Measurements from ENCODE around the gene DNER.

DNA sequence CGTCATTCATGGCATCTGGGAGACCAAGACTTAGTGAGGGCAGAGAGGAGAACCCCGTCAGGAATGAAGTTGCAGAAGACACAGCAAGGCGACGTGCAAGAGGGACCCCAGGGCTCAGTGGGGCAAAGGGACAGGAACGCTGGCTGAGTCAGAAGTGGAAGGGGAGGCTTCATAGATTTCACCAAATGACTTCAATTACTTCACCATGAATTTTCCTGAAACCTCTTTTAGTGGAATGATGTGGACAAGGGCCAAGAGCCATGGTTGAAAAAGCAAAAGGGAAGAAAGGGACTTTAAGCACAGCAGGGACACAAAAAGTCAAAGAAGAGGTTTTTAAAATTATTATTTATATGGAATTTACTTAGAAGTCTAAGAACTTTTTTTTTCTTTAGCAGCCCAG is 301.7 kb downstream of the DNER start:
- TF ChIP-seq SREBF2 (IDR thresholded peaks at IDR 0.05; ENCODE audit: low read length) (no peak), CREB1 (IDR thresholded peaks at IDR 0.05; ENCODE audit: low read depth) (no peak), STAT3 (IDR thresholded peaks at IDR 0.05; ENCODE audit: low read depth, low read length) (no peak), POLR2A (IDR thresholded peaks at IDR 0.05; ENCODE audit: low read depth, low read length) (no peak), RBBP5 (conservative IDR thresholded peaks at IDR 0.05) (no peak), SIN3A (IDR thresholded peaks at IDR 0.05; ENCODE audit: low read depth, low read length) (no peak), ZNF274 (IDR thresholded peaks at IDR 0.05; ENCODE audit: insufficient read depth, insufficient read length) (no peak), JUND (IDR thresholded peaks at IDR 0.05; ENCODE audit: low read depth, low read length) (no peak)
- TF ChIP-seq, protein P1, sequence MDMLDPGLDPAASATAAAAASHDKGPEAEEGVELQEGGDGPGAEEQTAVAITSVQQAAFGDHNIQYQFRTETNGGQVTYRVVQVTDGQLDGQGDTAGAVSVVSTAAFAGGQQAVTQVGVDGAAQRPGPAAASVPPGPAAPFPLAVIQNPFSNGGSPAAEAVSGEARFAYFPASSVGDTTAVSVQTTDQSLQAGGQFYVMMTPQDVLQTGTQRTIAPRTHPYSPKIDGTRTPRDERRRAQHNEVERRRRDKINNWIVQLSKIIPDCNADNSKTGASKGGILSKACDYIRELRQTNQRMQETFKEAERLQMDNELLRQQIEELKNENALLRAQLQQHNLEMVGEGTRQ (IDR thresholded peaks at IDR 0.05; ENCODE audit: borderline replicate concordance, low read depth, low read length), result no peak
- TF ChIP-seq, protein P2, sequence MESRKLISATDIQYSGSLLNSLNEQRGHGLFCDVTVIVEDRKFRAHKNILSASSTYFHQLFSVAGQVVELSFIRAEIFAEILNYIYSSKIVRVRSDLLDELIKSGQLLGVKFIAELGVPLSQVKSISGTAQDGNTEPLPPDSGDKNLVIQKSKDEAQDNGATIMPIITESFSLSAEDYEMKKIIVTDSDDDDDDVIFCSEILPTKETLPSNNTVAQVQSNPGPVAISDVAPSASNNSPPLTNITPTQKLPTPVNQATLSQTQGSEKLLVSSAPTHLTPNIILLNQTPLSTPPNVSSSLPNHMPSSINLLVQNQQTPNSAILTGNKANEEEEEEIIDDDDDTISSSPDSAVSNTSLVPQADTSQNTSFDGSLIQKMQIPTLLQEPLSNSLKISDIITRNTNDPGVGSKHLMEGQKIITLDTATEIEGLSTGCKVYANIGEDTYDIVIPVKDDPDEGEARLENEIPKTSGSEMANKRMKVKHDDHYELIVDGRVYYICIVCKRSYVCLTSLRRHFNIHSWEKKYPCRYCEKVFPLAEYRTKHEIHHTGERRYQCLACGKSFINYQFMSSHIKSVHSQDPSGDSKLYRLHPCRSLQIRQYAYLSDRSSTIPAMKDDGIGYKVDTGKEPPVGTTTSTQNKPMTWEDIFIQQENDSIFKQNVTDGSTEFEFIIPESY (IDR thresholded peaks at IDR 0.05), result no peak
- TF ChIP-seq, protein P3, sequence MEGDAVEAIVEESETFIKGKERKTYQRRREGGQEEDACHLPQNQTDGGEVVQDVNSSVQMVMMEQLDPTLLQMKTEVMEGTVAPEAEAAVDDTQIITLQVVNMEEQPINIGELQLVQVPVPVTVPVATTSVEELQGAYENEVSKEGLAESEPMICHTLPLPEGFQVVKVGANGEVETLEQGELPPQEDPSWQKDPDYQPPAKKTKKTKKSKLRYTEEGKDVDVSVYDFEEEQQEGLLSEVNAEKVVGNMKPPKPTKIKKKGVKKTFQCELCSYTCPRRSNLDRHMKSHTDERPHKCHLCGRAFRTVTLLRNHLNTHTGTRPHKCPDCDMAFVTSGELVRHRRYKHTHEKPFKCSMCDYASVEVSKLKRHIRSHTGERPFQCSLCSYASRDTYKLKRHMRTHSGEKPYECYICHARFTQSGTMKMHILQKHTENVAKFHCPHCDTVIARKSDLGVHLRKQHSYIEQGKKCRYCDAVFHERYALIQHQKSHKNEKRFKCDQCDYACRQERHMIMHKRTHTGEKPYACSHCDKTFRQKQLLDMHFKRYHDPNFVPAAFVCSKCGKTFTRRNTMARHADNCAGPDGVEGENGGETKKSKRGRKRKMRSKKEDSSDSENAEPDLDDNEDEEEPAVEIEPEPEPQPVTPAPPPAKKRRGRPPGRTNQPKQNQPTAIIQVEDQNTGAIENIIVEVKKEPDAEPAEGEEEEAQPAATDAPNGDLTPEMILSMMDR (IDR thresholded peaks at IDR 0.05 in 2 of 3, conservative IDR thresholded peaks at IDR 0.05 in 1 of 3; ENCODE audit: control insufficient read depth in 2 of 3, extremely low read depth in 1 of 3, insufficient read depth in 1 of 3, low read depth in 3 of 3, low read length in 3 of 3), result no peak
